GM18517 (cell line): ENCODE data around the gene ZFP3.
"Not testable (repeated sequence)": the region's sequence is repeated elsewhere in the genome, so short reads cannot be mapped to it uniquely, and the experiment has no call there.

Source experiments
- ATAC-seq: cut with Tn5 transposase; IDR thresholded peaks from one replicate; pipeline ENCODE4 v1.9.1; 2021; ENCODE audit warnings: mild to moderate bottlenecking, moderate library complexity; ENCODE audit not compliant: unreplicated experiment

The ZFP3 gene

GRCh38 chr17:5123343-5124124 lies 45.3 kb downstream of the ZFP3 start:
- no peak for ATAC-seq

GRCh38 chr17:5124125-5124760 lies 46.0 kb downstream of the ZFP3 start:
- not testable (repeated sequence) for ATAC-seq

- not testable (repeated sequence) for ATAC-seq
These were observed 46.6 kb downstream of the ZFP3 start for GRCh38 chr17:5124896-5125295.

DNA sequence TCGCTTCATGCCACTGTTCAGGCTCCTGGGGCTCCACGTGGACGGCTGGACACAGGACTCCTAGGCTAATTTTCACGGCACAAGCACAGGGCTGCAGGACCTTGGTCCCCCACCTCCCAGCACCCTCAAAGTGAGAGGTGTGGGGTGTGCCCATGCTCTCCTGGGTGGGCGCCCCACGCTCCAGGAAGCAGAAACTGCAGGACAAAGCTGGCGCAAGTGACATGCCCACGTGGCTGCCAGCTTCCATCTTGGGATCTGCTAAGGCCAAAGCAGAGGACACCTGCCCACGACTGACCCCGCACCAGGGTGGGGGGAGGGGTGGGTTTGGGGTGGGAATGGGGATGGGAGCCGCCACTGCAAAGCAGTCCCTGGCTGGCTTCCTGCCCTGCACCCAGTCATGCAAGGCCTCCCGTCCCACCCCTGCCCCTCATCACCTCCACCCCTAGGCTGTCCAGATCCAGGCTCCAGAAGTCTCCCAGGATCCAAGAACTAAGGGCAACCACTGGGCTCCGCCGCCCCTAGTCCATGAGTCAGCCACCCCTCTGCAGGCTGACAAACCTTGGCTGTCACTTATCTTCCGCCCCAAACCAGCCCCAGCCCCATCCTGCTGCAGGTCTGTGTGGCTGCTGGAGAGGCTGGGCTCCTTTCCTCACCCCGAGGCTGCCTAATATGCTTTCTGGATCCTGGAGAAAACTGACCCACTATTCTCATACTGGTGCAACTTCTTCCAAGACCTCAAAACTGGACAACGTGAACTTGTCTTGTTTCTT lies 48.6 kb downstream of the ZFP3 start:
- ATAC-seq, result no peak

DNA sequence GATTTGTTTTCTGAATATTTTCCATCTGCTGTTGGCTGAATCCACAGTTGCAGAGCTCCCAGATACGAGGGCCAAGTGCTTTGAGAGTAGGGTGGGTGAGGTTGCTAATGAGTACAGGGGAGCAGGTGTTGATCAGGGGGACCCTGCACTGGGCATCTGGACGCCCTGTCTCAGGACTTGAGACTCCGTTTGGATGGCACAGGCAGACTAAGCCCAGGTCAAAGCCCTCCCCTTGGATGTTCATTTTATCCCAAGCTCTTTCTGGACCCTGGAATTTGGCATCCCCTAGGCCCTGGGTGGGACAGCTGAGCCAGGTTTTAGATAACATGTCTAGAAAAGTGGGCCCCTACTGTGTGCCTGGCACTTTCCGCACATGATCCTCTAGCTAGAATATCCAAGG lies 49.6 kb downstream of the ZFP3 start:
- ATAC-seq, result no peak

GRCh38 chr17:5128387-5128786 lies 50.1 kb downstream of the ZFP3 start:
- not testable (repeated sequence) for ATAC-seq

- no peak for ATAC-seq
These were observed 50.8 kb downstream of the ZFP3 start for GRCh38 chr17:5128905-5129535.

DNA sequence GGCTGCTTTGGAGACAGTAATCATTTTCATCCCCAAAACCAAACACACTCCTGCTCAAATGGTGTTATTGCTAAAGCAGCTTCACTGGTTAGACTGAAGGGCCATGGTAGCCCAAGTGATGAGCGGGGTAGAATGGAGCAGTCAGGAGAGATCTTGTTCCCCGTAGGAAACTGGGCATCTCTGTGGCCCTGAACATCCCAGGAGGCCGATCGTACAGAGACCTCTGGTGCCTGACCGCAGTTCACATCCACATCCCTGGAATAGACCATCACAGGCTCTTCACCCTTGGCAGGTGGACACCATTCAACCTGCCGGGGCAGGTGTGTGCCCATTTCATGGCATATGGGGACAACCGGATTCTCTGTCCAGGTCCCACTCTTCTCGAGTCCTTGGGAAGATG lies 51.5 kb downstream of the ZFP3 start:
- ATAC-seq, result not testable (repeated sequence)

GRCh38 chr17:5130261-5130660 lies 52.0 kb downstream of the ZFP3 start:
- not testable (repeated sequence) for ATAC-seq

GRCh38 chr17:5130687-5131086 lies 52.4 kb downstream of the ZFP3 start:
- not testable (repeated sequence) for ATAC-seq

GRCh38 chr17:5131146-5131715 lies 53.0 kb downstream of the ZFP3 start:
- no peak for ATAC-seq

- not testable (repeated sequence) for ATAC-seq
These were observed 53.7 kb downstream of the ZFP3 start for GRCh38 chr17:5131799-5132502.

- not testable (repeated sequence) for ATAC-seq
These were observed 54.4 kb downstream of the ZFP3 start for GRCh38 chr17:5132503-5133225.

GRCh38 chr17:5133311-5133710 lies 55.0 kb downstream of the ZFP3 start:
- no peak for ATAC-seq

DNA sequence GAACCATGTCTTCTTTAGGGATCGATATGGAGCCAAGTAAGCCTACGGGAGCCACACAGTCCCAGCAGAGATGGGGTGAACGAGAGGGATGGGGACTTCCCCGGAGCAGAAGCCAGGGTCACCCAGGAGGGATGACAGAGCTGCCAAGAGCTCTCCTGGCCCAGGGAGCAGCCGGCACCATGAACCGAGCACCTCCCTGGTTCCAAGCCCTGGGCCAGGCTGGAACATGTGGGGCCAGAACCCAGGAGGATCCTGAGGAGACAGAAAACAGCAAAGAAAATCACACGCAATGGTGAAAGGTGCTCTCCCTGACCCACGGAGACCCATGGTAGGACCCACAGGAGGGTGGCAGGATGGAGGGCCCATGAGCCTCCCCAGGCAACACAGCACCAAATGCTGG lies 55.7 kb downstream of the ZFP3 start:
- ATAC-seq, result not testable (repeated sequence)

DNA sequence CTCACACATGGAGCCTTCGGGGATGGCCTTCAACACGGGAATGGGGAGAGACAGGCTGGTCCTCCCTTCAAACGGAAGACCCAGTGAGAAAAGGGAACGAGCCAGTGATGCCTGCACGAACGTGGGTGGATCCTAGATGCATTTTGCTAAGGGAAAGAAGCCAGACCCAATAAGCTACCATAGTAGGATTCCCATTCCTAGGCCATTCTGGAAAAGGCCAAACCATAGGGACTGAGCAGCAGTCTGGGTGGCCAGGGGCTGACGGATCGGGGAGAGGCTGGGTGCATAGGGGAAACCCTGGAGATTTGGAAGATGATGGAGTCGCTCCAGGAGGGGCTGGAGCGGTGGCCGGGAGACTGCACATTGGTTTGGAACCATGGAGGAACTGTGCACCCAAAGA lies 56.3 kb downstream of the ZFP3 start:
- not testable (repeated sequence) for ATAC-seq

DNA sequence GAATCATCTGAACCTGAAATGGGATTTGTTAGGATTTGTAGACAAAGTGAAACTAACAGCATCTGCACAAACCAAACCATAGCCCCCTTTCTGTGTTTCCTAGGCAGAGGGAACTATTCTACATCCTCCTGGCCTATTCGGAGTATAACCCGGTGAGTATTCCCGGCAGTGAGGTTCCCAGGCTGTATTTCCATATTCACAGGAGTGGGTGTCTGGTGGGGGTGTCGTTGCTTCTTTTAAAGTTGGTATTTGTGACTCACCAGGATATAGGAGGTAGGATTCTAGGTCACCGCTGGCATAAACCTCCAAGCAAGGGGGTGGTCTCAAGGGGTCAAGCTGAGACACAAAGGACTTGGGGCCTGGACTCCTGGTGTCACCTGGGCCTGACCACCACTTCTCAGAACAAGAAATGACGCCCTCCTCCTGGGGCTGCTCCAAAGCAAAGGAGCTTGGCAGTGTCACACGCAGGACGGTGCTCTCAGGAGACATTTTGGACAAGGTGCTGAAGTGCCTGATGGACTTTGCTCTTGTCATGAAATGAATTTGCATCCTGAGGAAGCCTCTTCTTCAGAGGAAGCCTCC lies 57.0 kb downstream of the ZFP3 start:
- not testable (repeated sequence) for ATAC-seq

DNA sequence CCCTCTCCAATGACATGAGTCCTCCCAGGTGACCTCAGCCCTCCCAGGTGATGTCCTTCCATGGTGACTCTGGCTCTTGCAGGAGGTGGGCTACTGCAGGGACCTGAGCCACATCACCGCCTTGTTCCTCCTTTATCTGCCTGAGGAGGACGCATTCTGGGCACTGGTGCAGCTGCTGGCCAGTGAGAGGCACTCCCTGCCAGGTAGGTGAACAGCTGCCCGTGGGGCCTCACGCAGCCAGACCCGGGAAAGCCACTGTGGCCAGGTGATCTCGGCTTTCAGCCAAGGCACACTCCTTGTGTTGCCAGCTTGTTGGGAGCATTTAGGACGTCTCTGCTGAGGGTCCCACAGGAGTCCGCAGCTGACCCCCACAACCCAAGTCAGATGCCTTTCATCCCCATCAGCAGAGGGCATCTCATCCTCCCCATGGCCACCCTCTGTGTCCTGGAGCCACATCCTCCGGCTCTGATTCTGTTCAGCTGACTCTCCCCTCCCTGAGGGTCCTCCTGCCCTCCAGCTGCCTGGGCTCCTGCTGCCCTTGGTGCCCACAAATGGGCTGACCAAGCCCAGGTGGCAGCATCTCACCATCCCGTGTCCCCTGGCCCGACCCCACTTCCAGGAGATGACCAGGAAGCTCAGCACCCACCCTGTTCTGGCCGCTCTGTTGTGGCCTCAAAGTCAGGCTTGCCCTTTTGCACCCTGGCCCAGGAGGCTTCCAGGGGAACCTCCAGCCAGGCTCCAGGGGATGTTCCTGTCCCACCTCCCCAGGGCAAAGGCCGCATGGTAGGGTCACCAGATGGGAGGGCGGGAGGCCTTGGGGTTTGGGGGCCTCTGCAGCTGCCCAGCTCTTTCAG lies 57.7 kb downstream of the ZFP3 start:
- no peak for ATAC-seq
